HG03045 (cell line): ENCODE measurements around the gene SMIM28.

Experiments used
- ATAC-seq: cut with Tn5 transposase; IDR thresholded peaks from one replicate; pipeline ENCODE4 v1.9.1; 2021; ENCODE audit warnings: mild to moderate bottlenecking, moderate library complexity; ENCODE audit not compliant: unreplicated experiment

Gene SMIM28

GRCh38 chr6:138427701-138428100 is 50.0 kb downstream of the SMIM28 start:
- ATAC-seq = no peak

- no peak for ATAC-seq
Measured at GRCh38 chr6:138428944-138429598, 51.4 kb downstream of the SMIM28 start.

- no peak for ATAC-seq
Measured at GRCh38 chr6:138429761-138430160, 52.1 kb downstream of the SMIM28 start.

GRCh38 chr6:138430361-138431145 is 52.8 kb downstream of the SMIM28 start:
- no peak for ATAC-seq

DNA sequence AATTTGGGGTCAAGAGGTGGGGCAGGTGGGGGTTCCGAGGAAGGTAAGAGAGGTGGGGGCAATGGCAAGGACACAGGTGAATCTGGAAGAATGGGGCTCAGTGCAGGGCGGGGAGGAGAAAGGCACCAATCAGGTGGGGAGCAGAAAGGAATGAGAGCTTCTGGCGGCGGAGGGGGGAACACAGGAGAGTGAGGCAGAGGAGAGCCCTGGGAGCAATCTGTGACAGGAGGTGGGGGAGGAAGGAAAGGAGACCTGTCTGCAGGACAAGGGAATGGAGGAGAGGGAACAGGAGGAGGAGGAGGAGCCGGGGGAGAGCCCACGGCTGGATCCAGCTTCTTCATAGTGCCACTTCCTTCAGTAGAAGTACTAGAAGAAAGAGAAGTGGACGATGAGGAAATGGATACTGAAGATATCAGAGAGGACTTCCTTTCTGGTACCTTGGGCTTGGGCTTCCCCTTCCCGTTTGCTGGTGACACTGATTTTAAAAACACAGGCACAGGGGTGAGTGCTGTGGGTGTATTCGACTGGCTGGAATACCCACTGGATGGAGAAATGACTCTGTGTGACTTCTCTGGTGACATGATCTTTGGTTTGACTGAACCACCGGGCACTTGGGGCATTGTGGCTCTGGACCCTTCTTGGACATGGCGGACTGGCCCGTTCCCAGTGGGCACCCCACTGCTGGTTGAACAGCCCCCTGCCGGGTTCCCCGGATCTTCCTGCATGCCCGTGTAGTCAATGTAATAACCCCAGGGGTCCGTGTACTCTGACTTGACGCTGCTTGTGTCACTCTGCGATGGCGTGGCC is 53.8 kb downstream of the SMIM28 start:
- no peak for ATAC-seq

GRCh38 chr6:138432063-138432356 is 54.3 kb downstream of the SMIM28 start:
- no peak for ATAC-seq
